Lower leg skin (tissue), 4 donors: ENCODE measurements around the gene CPEB3. TPM values are rescaled to one million over a fixed set of nuclear protein-coding genes. Genes with fewer than 3 reads are reported as not detected.

Experiments used
- DNase-seq, 2 donors: peaks; one replicate each; pipeline ENCODE4 v3.0.0-alpha.2; 2019; ENCODE audit warnings: low spot score in 2 of 2
- H3K4me3 ChIP-seq: fragments of 200-600 bp; sonication (generic); 2 replicates; pipeline ENCODE4 v1.5.1; 2017; ENCODE audit warnings: mild to moderate bottlenecking, low read depth; ENCODE audit not compliant: poor library complexity, severe bottlenecking
- CTCF ChIP-seq, 3 donors: fragments of 450-650 bp; IDR thresholded peaks; one replicate each; pipeline ENCODE4 v1.5.1; 2016; ENCODE audit warnings: antibody characterized with exemption in 3 of 3, mild to moderate bottlenecking in 3 of 3, moderate library complexity in 2 of 3
- POLR2A ChIP-seq, 2 donors: fragments of 450-650 bp; IDR thresholded peaks; one replicate each; pipeline ENCODE4 v1.6.1; 2016 to 2017; ENCODE audit warnings: antibody characterized with exemption in 2 of 2, mild to moderate bottlenecking in 1 of 2, moderate library complexity in 1 of 2
- WGBS, 2 donors: methylation state at CpG; one replicate each; pipeline ENCODE4 v1.1.5; 2018; 5-methylcytosine and 5-hydroxymethylcytosine counted together
- intact Hi-C: fragments of 100-400 bp; cut with DNase I; formaldehyde crosslinking; loops from one replicate; pipeline ENCODE4 v1.15.0; 2023; ENCODE audit warnings: low total_unique reads
- total RNA-seq, 4 donors: library from RNA; depleted of rRNA; stranded (reverse); fragments of >200 nt; gene quantifications; one replicate each; pipeline ENCODE4 v1.1.0, GENCODE V29; 2016

The CPEB3 gene
- total RNA-seq, 4 donors from 2014 or later = 10.8 to 15.2 (median 13.6) TPM

GRCh38 chr10:92313750-92314149 is 22.9 kb upstream of the CPEB3 start:
- no peak overlapping the region for H3K4me3 ChIP-seq
- intact Hi-C loops = no loop called here
- no peak for TF ChIP-seq POLR2A (IDR thresholded peaks at IDR 0.05)
- TF ChIP-seq CTCF (IDR thresholded peaks at IDR 0.05) = no peak
- DNase-seq = no peak
- WGBS, 2 donors = 98 to 99% methylated on average over 3 of the region's 3 CpGs

- DNase-seq = no peak
- TF ChIP-seq CTCF (IDR thresholded peaks at IDR 0.05) = no peak
- no peak for TF ChIP-seq POLR2A (IDR thresholded peaks at IDR 0.05)
- 63% methylated on average over 1 of the region's 1 CpG for WGBS, 2 donors
- intact Hi-C loops = no loop called here
- H3K4me3 ChIP-seq = no peak overlapping the region
These were observed 18.4 kb upstream of the CPEB3 start for GRCh38 chr10:92309272-92309671.

- TF ChIP-seq POLR2A (IDR thresholded peaks at IDR 0.05) (no peak), CTCF (IDR thresholded peaks at IDR 0.05) (no peak)
- no peak for DNase-seq
- intact Hi-C loops = no loop called here
- 93 to 94% methylated on average over 13 of the region's 13 CpGs for WGBS, 2 donors
- H3K4me3 ChIP-seq = no peak overlapping the region
These were observed 14.5 kb upstream of the CPEB3 start for GRCh38 chr10:92305133-92306072.

- no peak overlapping the region for H3K4me3 ChIP-seq
- intact Hi-C loops = no loop called here
- no peak for DNase-seq
- TF ChIP-seq CTCF (IDR thresholded peaks at IDR 0.05) = no peak
- 96 to 97% methylated on average over 1 of the region's 1 CpG for WGBS, 2 donors
These were observed 13.2 kb upstream of the CPEB3 start for GRCh38 chr10:92304061-92304460.

- no peak overlapping the region for H3K4me3 ChIP-seq
- DNase-seq = no peak
- intact Hi-C loops = no loop called here
- TF ChIP-seq POLR2A (IDR thresholded peaks at IDR 0.05) (no peak), CTCF (IDR thresholded peaks at IDR 0.05) (no peak)
These were observed 12.2 kb upstream of the CPEB3 start for GRCh38 chr10:92303096-92303495.
